Measurements from ENCODE around the gene ZFP92. TPM values are rescaled to one million over a fixed set of nuclear protein-coding genes. Genes with fewer than 3 reads are reported as not detected.

Gene ZFP92
- total RNA-seq, 2 donors from 2014 or later: 0.23 to 3.4 TPM

DNA sequence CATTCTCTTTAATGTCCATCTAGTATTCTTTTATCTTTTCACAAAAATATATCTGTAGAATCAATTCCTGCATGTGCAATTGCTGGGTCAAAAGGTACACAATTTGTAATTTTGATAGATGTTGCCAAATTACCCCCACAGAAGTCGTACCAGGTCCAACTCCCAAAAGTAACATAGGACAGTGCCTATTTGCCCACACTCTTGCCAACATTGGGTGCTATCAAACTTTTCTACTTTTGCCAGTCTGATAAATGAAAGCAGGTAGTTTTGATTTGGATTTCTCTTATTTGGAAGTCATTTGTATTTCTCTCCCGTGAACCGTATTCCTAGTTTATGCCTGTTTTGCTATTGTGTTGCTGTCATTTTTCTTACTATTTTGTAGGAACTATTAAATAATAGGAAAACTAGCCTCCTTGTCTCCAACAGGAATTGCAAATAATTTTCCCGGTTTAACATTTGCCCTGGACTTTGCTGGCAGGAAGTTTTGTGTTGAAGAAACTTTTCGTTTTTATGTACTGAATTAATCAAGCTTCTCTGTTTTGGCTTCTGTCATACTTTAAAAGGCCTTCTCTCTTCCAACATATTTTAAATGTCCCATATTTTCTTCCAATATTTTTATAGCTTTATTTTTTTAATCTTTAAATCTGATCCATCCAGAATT lies 44.3 kb upstream of the ZFP92 start:
- no peak overlapping the region for H3K27ac ChIP-seq
- no peaks in the 10 kb centered on the region for H3K9me3 ChIP-seq
- 72% methylated on average over 5 of the region's 5 CpGs for WGBS
- H3K27me3 ChIP-seq (replicated peaks; ENCODE audit: insufficient read depth): no peaks in the 10 kb centered on the region
- H3K4me3 ChIP-seq: no peak overlapping the region
- DNase-seq (ENCODE audit: low spot score): no peak
- H3K4me1 ChIP-seq (replicated peaks): no peaks in the 10 kb centered on the region
- no peaks in the 10 kb centered on the region for H3K36me3 ChIP-seq
- intact Hi-C loops (cut with DNase I): no loop called here
- no peak for TF ChIP-seq POLR2AphosphoS5 (IDR thresholded peaks at IDR 0.05)
- TF ChIP-seq, protein P1, sequence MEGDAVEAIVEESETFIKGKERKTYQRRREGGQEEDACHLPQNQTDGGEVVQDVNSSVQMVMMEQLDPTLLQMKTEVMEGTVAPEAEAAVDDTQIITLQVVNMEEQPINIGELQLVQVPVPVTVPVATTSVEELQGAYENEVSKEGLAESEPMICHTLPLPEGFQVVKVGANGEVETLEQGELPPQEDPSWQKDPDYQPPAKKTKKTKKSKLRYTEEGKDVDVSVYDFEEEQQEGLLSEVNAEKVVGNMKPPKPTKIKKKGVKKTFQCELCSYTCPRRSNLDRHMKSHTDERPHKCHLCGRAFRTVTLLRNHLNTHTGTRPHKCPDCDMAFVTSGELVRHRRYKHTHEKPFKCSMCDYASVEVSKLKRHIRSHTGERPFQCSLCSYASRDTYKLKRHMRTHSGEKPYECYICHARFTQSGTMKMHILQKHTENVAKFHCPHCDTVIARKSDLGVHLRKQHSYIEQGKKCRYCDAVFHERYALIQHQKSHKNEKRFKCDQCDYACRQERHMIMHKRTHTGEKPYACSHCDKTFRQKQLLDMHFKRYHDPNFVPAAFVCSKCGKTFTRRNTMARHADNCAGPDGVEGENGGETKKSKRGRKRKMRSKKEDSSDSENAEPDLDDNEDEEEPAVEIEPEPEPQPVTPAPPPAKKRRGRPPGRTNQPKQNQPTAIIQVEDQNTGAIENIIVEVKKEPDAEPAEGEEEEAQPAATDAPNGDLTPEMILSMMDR (IDR thresholded peaks at IDR 0.05): no peak
- TF ChIP-seq POLR2A (IDR thresholded peaks at IDR 0.05): no peak

GRCh38 chrX:153370293-153371055 lies 40.8 kb upstream of the ZFP92 start:
- DNase-seq (ENCODE audit: low spot score): no peak
- no peak overlapping the region for H3K27ac ChIP-seq
- intact Hi-C loops (cut with DNase I): no loop called here
- TF ChIP-seq POLR2AphosphoS5 (IDR thresholded peaks at IDR 0.05): no peak
- no peak for TF ChIP-seq POLR2A (IDR thresholded peaks at IDR 0.05)
- TF ChIP-seq, protein P1 (IDR thresholded peaks at IDR 0.05): no peak
- H3K9me3 ChIP-seq: no peaks in the 10 kb centered on the region
- no peaks in the 10 kb centered on the region for H3K4me1 ChIP-seq (replicated peaks)
- no peaks in the 10 kb centered on the region for H3K36me3 ChIP-seq
- no peak overlapping the region for H3K4me3 ChIP-seq
- WGBS: 80% methylated on average over 8 of the region's 8 CpGs
- no peaks in the 10 kb centered on the region for H3K27me3 ChIP-seq (replicated peaks; ENCODE audit: insufficient read depth)

DNA sequence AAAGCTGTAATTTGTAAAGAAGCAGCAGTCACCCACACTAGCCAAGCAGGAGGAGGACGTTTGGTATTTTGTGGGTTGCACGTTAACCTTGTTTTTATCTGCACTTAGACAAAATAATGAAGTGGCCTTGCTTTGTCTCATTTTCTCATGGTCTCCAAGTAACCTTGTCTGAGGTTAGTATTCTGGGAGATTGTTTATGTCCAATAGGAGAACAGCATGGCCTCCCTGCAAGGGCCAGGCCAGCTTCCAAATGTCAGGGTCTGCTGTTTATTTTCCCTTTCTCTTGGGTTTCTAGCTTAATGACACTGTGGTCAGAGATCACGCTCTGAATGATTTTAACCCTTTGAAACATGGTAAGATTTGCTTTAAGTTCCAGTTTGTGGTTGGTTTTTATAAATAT lies 40.0 kb upstream of the ZFP92 start:
- Histone ChIP-seq H3K9me3 (no peaks in the 10 kb centered on the region), H3K36me3 (no peaks in the 10 kb centered on the region), H3K27me3 (replicated peaks; ENCODE audit: insufficient read depth) (no peaks in the 10 kb centered on the region), H3K27ac (no peak overlapping the region), H3K4me3 (no peak overlapping the region), H3K4me1 (replicated peaks) (no peaks in the 10 kb centered on the region)
- WGBS: 46% methylated on average over 3 of the region's 3 CpGs
- no peak for TF ChIP-seq POLR2AphosphoS5 (IDR thresholded peaks at IDR 0.05)
- no peak for DNase-seq (ENCODE audit: low spot score)
- intact Hi-C loops (cut with DNase I): no loop called here

GRCh38 chrX:153372949-153373348 lies 38.3 kb upstream of the ZFP92 start:
- no peaks in the 10 kb centered on the region for H3K36me3 ChIP-seq
- no peak overlapping the region for H3K4me3 ChIP-seq
- DNase-seq (ENCODE audit: low spot score): no peak
- no peaks in the 10 kb centered on the region for H3K27me3 ChIP-seq (replicated peaks; ENCODE audit: insufficient read depth)
- no peaks in the 10 kb centered on the region for H3K4me1 ChIP-seq (replicated peaks)
- TF ChIP-seq, protein P1 (IDR thresholded peaks at IDR 0.05): no peak
- no peaks in the 10 kb centered on the region for H3K9me3 ChIP-seq
- intact Hi-C loops (cut with DNase I): no loop called here
- H3K27ac ChIP-seq: no peak overlapping the region

DNA sequence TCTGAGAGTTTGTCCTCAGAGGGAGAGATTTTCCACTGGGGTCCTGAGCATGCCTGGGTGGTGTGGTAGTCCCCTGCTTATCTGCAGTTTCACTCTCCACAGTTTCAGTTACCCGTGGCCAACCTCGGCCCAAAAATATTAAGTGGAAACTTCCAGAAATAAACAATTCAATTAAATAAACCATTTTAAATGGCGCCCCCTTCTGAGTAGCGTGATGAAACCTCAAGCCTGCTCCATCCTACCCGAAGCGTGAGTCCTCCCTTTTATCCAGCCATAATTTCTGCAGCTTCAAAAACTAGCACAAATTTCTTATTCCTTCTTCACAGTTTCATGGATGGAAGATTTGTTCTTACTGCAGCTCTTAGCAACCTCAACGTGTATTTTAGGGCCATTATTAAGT lies 36.8 kb upstream of the ZFP92 start:
- Histone ChIP-seq H3K27me3 (replicated peaks; ENCODE audit: insufficient read depth) (no peaks in the 10 kb centered on the region), H3K4me3 (no peak overlapping the region), H3K9me3 (no peaks in the 10 kb centered on the region), H3K27ac (no peak overlapping the region), H3K36me3 (no peaks in the 10 kb centered on the region), H3K4me1 (replicated peaks) (no peaks in the 10 kb centered on the region)
- TF ChIP-seq POLR2A (IDR thresholded peaks at IDR 0.05) (no peak), POLR2AphosphoS5 (IDR thresholded peaks at IDR 0.05) (no peak)
- TF ChIP-seq, protein P1 (IDR thresholded peaks at IDR 0.05): no peak
- DNase-seq (ENCODE audit: low spot score): no peak
- intact Hi-C loops (cut with DNase I): no loop called here
- 77% methylated on average over 7 of the region's 7 CpGs for WGBS

All from prostate gland (tissue), 2 donors.